ENCODE results near the gene COA5.
A peak's percentile ranks its signal among the peaks of the same experiment; 100 is the strongest.

COA5 gene

GRCh38 chr2:98608116-98608961, at the start of gene COA5, which contains the start of gene UNC50:
TSS of gene COA5 (minus strand) at chr2:98608512. CDS start at chr2:98608405, 107 bp downstream.
TSS of gene UNC50 (plus strand) at chr2:98608589. CDS start at chr2:98609760, 1,171 bp downstream.
- peak; percentile 67 for DNase-seq

- no peak for DNase-seq
Measured at GRCh38 chr2:98656800-98657199, 48.5 kb upstream of the COA5 start.

- no peak for DNase-seq
Measured at GRCh38 chr2:98654699-98655495, 46.6 kb upstream of the COA5 start.

- no peak for DNase-seq
Measured at GRCh38 chr2:98650998-98651397, 42.7 kb upstream of the COA5 start.

- no peak for DNase-seq
Measured at GRCh38 chr2:98649992-98650375, 41.7 kb upstream of the COA5 start.

GRCh38 chr2:98649135-98649991, 41.1 kb upstream of the COA5 start:
- DNase-seq, result peak; percentile 77

GRCh38 chr2:98648451-98648850, 40.1 kb upstream of the COA5 start:
- no peak for DNase-seq

GRCh38 chr2:98647636-98648035, 39.3 kb upstream of the COA5 start:
- no peak for DNase-seq

- DNase-seq, result no peak
Measured at GRCh38 chr2:98643496-98644100, 35.3 kb upstream of the COA5 start.

- DNase-seq, result no peak
Measured at GRCh38 chr2:98637401-98638147, 29.3 kb upstream of the COA5 start.

- DNase-seq, result no peak
Measured at GRCh38 chr2:98634406-98635092, 26.2 kb upstream of the COA5 start.

- DNase-seq, result no peak
Measured at GRCh38 chr2:98632351-98632750, 24.0 kb upstream of the COA5 start.

- DNase-seq, result no peak
Measured at GRCh38 chr2:98623657-98624056, 15.3 kb upstream of the COA5 start.

- DNase-seq, result no peak
Measured at GRCh38 chr2:98617149-98617548, 8.8 kb upstream of the COA5 start.

GRCh38 chr2:98615481-98615880, 7.2 kb upstream of the COA5 start:
- no peak for DNase-seq

GRCh38 chr2:98614024-98614739, 5.9 kb upstream of the COA5 start:
- no peak for DNase-seq

- no peak for DNase-seq
Measured at GRCh38 chr2:98608962-98609604, 771 bp upstream of the COA5 start.

- DNase-seq, result no peak
Measured at GRCh38 chr2:98607741-98608115, 584 bp downstream of the COA5 start.

- DNase-seq, result no peak
Measured at GRCh38 chr2:98607104-98607503, 1.2 kb downstream of the COA5 start.

- no peak for DNase-seq
Measured at GRCh38 chr2:98606431-98606830, 1.9 kb downstream of the COA5 start.

All from SHP77 treated with DMSO at 0.1 percent for 48 hours (cell line).